GM21526 (cell line): ENCODE data around the gene OR2A2.
"Not testable (repeated sequence)": the region's sequence is repeated elsewhere in the genome, so short reads cannot be mapped to it uniquely, and the experiment has no call there.

Experiments used
- ATAC-seq: cut with Tn5 transposase; IDR thresholded peaks from one replicate; pipeline ENCODE4 v1.9.1; 2021; ENCODE audit warnings: moderate library complexity; ENCODE audit not compliant: unreplicated experiment, low FRiP score

The OR2A2 gene, protein sequence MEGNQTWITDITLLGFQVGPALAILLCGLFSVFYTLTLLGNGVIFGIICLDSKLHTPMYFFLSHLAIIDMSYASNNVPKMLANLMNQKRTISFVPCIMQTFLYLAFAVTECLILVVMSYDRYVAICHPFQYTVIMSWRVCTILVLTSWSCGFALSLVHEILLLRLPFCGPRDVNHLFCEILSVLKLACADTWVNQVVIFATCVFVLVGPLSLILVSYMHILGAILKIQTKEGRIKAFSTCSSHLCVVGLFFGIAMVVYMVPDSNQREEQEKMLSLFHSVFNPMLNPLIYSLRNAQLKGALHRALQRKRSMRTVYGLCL

DNA sequence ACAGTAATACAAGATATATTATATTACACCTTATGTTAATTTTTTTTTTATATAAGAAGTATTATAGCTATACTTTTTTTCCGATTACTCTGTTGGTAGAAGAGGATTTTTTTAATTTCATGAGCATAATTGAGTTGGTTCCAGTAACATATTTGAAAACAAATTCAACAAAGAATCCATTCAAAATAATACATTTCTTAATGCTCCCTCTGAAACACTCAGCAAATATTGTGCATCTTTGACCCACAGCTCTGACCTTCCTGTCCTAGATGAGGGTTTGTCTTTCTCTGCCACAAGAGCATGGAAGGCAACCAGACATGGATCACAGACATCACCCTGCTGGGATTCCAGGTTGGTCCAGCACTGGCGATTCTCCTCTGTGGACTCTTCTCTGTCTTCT lies at the start of gene OR2A2:
Gene OR2A2 (plus strand): TSS at position 301 of the 400 bp plus-strand sequence. CDS start 0 bp downstream, at position 301.
- no peak for ATAC-seq

DNA sequence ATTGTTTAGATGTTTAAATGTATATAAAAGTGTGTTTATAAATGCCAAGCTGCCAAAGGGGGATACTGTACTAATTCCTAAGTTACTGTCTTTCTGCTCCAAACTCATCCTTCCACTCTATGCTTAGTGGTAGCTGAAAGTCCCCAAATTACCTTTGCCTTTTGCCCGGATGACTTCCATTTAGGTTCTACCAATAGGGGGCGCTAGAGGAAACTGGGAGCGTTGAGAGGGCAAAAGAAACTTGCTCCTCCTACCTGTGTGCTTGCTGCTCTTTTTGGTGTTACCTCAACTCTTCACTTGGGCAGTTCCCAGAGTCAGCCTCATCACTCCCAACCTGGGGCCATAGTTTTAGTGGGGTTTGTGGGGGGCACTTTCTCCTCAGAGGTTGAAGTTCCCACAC lies 45.7 kb upstream of the OR2A2 start:
- ATAC-seq = no peak

DNA sequence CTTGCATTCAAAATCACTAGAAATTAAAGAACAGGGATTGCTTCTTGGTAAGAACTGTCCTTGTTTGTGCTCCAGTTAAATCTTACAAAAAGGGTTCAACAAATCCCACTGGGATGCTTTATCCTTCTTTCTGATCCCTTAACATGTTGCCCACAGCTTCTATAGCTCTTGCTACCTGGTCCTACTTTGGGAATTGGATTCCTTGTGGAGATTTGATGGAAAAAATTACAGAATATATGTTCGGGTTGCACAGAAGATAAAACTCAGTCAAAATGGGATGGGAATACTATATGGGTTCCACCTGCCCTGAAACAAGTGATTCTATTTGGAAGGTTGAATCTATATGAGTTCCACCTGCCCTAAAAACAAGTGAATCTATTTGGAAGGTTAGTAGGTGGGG lies 39.9 kb upstream of the OR2A2 start, which contains the start of gene OR2A25:
Gene OR2A25 (plus strand): TSS at position 301 of the 400 bp plus-strand sequence. CDS start 4,409 bp downstream, outside the sequence.
- ATAC-seq = no peak

GRCh38 chr7:144069953-144070352 lies 39.4 kb upstream of the OR2A2 start:
- ATAC-seq = no peak

DNA sequence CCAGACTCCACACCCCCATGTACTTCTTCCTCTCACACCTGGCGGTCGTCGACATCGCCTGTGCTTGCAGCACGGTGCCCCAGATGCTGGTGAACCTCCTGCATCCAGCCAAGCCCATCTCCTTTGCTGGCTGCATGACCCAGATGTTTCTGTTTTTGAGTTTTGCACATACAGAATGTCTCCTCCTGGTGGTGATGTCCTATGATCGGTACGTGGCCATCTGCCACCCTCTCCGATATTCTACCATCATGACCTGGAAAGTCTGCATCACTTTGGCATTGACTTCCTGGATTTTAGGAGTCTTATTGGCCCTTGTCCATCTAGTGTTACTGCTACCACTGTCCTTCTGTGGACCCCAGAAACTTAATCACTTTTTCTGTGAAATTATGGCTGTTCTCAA lies 35.0 kb upstream of the OR2A2 start:
- ATAC-seq = no peak

GRCh38 chr7:144085978-144086377 lies 23.4 kb upstream of the OR2A2 start, which contains the start of gene OR2A12:
Gene OR2A12, plus strand, starts transcription at chr7:144086278. Its CDS starts 8,830 bp downstream, at chr7:144095108.
- ATAC-seq = no peak

DNA sequence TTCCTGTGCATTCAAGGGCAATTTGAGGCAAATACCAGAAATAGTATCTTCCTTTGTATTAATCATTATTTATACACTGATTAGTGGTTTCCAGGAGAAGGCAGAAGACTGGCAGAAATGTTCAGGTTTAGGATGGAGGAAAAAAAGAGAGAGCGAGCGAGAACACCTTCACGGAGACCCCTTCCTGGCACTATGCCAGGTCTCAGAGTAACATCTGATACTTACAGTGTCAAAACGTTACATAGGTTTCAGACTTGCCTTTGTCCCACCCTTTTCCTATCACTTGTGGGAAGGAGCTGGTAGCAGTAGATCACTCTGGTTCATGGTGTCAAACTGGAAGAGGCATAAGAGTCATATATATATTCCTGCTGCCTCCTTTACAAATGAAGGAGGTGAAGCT lies 22.7 kb upstream of the OR2A2 start:
- ATAC-seq = no peak

- ATAC-seq = no peak
These were observed 22.2 kb upstream of the OR2A2 start for GRCh38 chr7:144087230-144087629.

DNA sequence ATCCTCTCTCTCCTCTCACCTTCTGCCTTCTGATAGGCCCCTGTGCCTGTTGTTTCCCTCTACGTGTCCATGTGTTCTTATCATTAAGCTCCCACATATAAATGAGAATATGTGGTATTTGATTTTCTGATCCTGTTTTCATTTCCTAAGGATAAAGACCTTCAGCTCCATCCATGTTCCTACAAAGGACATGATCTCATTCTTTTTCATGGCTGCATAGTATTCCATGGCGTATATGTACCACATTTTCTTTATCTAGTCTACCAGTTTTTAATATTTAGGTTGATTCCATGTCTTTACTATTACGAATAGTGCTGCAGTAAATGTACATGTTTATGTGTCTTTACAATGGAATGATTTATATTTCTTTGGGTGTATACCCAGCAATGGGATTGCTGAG lies 18.7 kb upstream of the OR2A2 start:
- ATAC-seq = no peak

- ATAC-seq = no peak
These were observed 10.6 kb upstream of the OR2A2 start for GRCh38 chr7:144098776-144099175.

- no peak for ATAC-seq
These were observed 8.8 kb upstream of the OR2A2 start for GRCh38 chr7:144100607-144101006.

DNA sequence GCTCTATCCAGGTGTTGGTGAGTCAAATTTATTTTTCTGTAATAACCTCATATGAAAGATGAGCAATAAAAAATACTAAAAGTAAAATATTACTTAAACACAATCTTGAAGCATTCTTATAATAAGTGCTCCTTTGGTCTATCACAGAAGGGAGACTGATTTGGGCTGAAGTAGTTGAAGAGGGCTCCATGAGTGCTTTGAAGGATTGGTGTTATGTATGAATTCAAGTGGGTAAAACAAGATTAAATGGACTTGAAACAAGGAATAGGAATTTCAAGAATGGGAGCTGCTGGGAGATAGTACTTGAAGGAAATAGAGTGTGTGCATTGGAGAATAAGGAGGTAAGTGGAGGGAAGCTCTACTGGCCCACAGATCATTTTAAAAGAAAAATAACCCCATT lies 7.3 kb upstream of the OR2A2 start:
- ATAC-seq = no peak

DNA sequence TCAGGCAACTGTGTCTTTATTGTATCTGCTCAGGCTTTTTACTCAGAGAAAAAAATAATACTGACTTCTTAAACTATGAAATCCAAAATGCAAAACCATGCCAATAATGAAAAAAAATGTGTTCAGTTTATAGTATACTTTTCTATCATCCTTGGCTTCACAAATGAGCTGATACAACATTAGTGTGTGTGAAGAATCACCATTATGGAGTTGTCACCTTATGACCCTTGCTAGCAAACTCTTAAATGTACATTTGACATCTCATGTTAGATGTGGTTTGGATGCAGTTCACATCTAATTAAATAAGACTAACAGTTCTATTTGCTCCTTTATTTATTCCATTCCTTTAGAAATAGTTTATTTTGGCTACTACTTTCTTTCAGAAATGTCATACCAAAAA lies 4.2 kb upstream of the OR2A2 start:
- no peak for ATAC-seq

- ATAC-seq = no peak
These were observed 889 bp downstream of the OR2A2 start for GRCh38 chr7:144110272-144110671.

DNA sequence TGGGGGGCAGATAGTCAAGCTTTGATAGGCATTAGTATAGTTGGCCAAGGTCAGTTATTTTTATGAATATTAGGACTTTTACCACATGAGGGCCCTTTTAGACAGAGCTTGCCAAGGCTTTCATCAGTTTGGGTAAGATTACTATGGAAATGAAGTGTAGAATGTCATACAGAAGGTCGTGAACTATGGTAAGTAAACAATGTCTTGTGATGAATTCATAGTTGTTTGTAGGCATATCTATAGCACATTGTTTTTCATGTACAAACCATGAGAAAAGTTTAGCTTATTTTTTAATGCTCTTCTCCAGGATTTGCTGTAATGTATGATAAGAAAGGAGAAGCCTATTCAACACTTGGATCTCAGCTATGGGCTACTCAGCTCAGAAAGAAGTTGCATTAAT lies 4.3 kb downstream of the OR2A2 start:
- ATAC-seq = no peak

DNA sequence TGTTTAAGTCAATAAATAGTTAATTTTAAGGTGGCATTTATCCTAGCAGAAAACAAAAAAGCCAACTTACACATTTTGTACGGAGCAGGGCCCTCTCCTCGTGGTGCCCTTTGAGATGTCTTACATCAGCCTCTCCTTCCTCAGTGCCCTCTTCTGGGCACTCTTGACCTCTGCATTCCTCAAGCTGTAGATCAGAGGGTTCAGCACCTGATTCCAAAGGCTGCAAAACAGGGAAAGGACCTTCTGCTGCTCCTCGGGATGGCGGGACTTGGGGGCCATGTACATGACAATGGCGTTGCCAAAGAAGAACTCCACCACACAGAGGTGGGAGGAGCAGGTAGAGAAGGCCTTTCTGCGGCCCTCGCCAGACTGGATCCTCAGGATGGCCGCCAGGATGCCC lies 9.0 kb downstream of the OR2A2 start:
- no peak for ATAC-seq

DNA sequence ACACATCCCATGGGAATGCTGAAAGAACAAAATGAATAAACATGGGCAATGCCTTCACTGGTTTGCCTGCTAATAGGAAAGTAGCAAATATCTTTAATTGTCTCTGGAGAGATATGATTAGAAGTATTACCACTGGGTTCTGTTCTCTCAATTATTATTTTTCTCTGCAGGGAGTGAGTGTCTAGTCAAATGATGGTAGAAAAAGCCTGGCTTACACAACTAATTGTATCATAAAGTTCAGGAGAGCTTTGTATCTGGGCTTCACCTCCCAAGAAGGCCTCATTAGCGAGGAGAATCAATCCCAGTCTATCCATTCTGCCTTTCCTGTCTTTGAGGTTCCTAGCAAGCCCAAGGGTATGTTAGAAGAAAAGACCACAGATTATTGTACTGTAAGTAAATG lies 13.5 kb downstream of the OR2A2 start, which contains the start of gene OR2A14:
Gene OR2A14 (plus strand): TSS at position 301 of the 400 bp plus-strand sequence. CDS start 5,937 bp downstream, outside the sequence.
- no peak for ATAC-seq

- peak; percentile 100 for ATAC-seq
These were observed 18.4 kb downstream of the OR2A2 start for GRCh38 chr7:144127714-144128334.

DNA sequence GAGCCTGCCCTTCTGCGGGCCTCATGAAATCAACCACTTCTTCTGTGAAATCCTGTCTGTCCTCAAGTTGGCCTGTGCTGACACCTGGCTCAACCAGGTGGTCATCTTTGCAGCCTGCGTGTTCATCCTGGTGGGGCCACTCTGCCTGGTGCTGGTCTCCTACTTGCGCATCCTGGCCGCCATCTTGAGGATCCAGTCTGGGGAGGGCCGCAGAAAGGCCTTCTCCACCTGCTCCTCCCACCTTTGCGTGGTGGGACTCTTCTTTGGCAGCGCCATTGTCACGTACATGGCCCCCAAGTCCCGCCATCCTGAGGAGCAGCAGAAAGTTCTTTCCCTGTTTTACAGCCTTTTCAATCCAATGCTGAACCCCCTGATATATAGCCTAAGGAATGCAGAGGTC lies 20.2 kb downstream of the OR2A2 start:
- ATAC-seq = not testable (repeated sequence)

DNA sequence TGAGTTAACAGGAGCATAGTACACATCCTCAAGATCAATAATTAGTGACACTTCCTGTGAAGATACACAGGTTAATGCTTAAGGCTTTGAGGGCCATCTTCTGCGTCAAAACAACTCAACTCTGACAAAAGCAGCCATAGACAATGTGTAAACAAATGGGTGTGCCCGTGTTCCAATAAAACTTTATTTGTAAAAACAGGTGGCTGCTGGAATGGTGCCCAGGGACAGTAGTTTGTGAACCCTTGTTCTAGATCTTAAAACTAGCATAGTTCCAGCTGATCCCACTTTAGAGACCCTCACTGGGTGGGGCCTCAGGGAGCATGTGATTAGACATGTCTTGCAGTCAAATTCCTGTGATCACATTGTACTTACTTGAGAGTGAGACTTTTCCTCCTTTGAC lies 21.3 kb downstream of the OR2A2 start:
- ATAC-seq = no peak

DNA sequence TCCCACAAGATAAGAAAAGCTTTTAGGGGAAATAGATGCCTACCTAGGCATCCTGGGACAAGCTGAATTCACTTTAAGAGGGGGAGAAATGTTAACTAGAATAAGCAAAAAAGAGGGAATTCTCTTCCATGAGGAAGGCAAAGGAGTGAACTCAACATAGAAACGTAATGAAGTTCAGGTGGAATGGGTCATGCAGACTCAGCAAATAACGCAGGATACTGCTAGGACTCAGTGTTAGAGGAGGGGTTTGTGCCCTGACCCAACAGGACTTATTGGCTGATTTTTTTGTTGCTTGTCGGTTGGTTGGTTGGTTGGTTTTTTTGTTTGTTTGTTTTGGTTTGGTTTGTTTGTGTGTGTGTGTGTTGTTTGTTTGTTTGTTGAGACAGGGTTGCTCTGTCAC lies 22.9 kb downstream of the OR2A2 start:
- ATAC-seq = no peak

DNA sequence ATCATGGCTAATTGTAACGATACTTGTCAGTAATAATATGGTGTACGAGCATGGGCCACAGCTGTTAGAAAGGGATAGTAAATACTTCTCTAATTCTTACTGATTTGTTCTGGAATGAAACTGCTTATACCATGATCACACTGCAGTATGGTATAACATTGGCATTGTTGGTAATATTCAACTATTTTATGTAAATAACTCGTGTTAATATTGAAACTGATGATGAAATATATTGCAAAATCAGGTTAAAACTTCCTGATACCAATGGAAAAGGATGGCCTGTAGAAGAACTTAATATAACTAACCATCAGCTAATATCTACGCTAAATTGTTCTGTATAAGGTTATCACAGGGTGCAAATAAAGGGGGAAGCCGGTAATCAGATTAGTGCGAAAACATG lies 23.9 kb downstream of the OR2A2 start:
- no peak for ATAC-seq
